CD4-positive, alpha-beta T cell (primary cell): ENCODE measurements around the gene VLDLR. TPM values are rescaled to one million over a fixed set of nuclear protein-coding genes. Genes with fewer than 3 reads are reported as not detected.

Source experiments
- ATAC-seq: fragments of 200-7000 bp; cut with Tn5 transposase; one replicate; pipeline ENCODE4 v1.10.0; 2022; ENCODE audit warnings: mild to moderate bottlenecking; ENCODE audit not compliant: poor library complexity
- CTCF ChIA-PET: fragments of 350-600 bp; sonication (Branson Sonifier 250); formaldehyde crosslinking; loops from one replicate; lab custom pipeline; 2021; ENCODE audit warnings: antibody characterized with exemption, inconsistent platforms; lab: Charles Lee
- POLR2A ChIA-PET: fragments of 350-600 bp; sonication (Branson Sonifier 250); formaldehyde crosslinking; loops from one replicate; lab custom pipeline; 2021; ENCODE audit warnings: antibody characterized with exemption, inconsistent platforms; lab: Charles Lee
- DNase-seq, 14 experiments: peaks; one replicate each; pipeline ENCODE4 v3.0.0-alpha.2; 2013 to 2020; ENCODE audit warnings: mixed read lengths in 2 of 14
- H3K27ac ChIP-seq, 2 donors: one replicate each; pipeline versions ENCODE4 v1.5.1 to v1.7.0; 2013; ENCODE audit warnings: low read length in 2 of 2, low read depth in 1 of 2, mild to moderate bottlenecking in 1 of 2
- H3K27me3 ChIP-seq, 2 experiments: 1 replicate in 1 of 2; 2 replicates in 1 of 2; pipeline versions ENCODE4 v1.6.1 to v1.7.0; 2013; ENCODE audit warnings: low read length in 2 of 2, control low read depth in 1 of 2, mild to moderate bottlenecking in 1 of 2, moderate library complexity in 1 of 2; ENCODE audit not compliant: insufficient read depth in 2 of 2, control insufficient read depth in 1 of 2
- H3K36me3 ChIP-seq: one replicate; pipeline ENCODE4 v1.6.1; 2013; ENCODE audit warnings: low read length, control low read depth; ENCODE audit not compliant: insufficient read depth
- H3K4me1 ChIP-seq: one replicate; pipeline ENCODE4 v1.6.1; 2013; ENCODE audit warnings: low read length, control low read depth; ENCODE audit not compliant: insufficient read depth
- H3K4me3 ChIP-seq: one replicate; pipeline ENCODE4 v1.5.1; 2013; ENCODE audit warnings: mild to moderate bottlenecking, low read length, moderate library complexity
- H3K9me3 ChIP-seq, 2 experiments: 1 replicate in 1 of 2; 2 replicates in 1 of 2; pipeline versions ENCODE4 v1.6.1 to v1.7.0; 2013; ENCODE audit warnings: low read length in 2 of 2, mild to moderate bottlenecking in 2 of 2, control low read depth in 1 of 2, moderate library complexity in 1 of 2; ENCODE audit not compliant: control insufficient read depth in 1 of 2, insufficient read depth in 1 of 2
- H3K27ac Mint-ChIP-seq: one replicate; pipeline ENCODE4 v1.8.0; 2020; ENCODE audit warnings: mixed read lengths
- H3K27me3 Mint-ChIP-seq: one replicate; pipeline ENCODE4 v1.8.0; 2021; ENCODE audit warnings: mixed read lengths
- H3K36me3 Mint-ChIP-seq: one replicate; pipeline ENCODE4 v1.8.0; 2021; ENCODE audit warnings: low read depth, mixed read lengths
- H3K4me1 Mint-ChIP-seq: one replicate; pipeline ENCODE4 v1.8.0; 2021; ENCODE audit warnings: low read depth, mixed read lengths
- H3K4me3 Mint-ChIP-seq: one replicate; pipeline ENCODE4 v1.8.0; 2020; ENCODE audit warnings: mild to moderate bottlenecking, mixed read lengths
- H3K9me3 Mint-ChIP-seq: one replicate; pipeline ENCODE4 v1.8.0; 2020; ENCODE audit warnings: mixed read lengths
- CTCF ChIP-seq: fragments of 200-600 bp; IDR thresholded peaks from one replicate; pipeline ENCODE4 v1.8.0; 2022; ENCODE audit warnings: antibody characterized with exemption, mild to moderate bottlenecking
- intact Hi-C, 2 experiments: fragments of 100-400 bp; cut with DNase I in 1 of 2; cut with micrococcal nuclease in 1 of 2; formaldehyde crosslinking; loops; one replicate each; pipeline versions ENCODE4 v1.15.1 to v1.9.0; 2023 to 2025; cut with DNase I, micrococcal nuclease
- total RNA-seq, 174 experiments: library from RNA in 2 of 174; stranded (reverse) in 2 of 174; gene quantifications; one replicate each; pipeline ENCODE4 v1.2.3 and lab custom pipeline; 2021 to 2026

VLDLR gene
- total RNA-seq, 2 experiments from 2014 or later: 0.08 TPM; not detected in 1

GRCh38 chr9:2666569-2666968 is 45.0 kb downstream of the VLDLR start:
- Histone ChIP-seq H3K27ac (no peak overlapping the region), H3K27me3 (no peaks in the 10 kb centered on the region), H3K9me3 (peaks cover 0 to 4% of the 10 kb centered on the region in 2 experiments), H3K4me1 (no peaks in the 10 kb centered on the region), H3K4me3 (no peak overlapping the region), H3K36me3 (no peaks in the 10 kb centered on the region)
- DNase-seq (no peak), ATAC-seq (no peak)
- Mint-ChIP-seq H3K27ac (no peak overlapping the region), H3K27me3 (no peaks in the 10 kb centered on the region), H3K4me1 (no peaks in the 10 kb centered on the region), H3K9me3 (no peaks in the 10 kb centered on the region), H3K4me3 (no peak overlapping the region), H3K36me3 (no peaks in the 10 kb centered on the region)
- TF ChIP-seq CTCF: no peak
- ChIA-PET POLR2A (no interaction called here), CTCF (no interaction called here)
- intact Hi-C loops: no loop called here

GRCh38 chr9:2673161-2673560 is 51.6 kb downstream of the VLDLR start:
- Mint-ChIP-seq H3K9me3 (no peaks in the 10 kb centered on the region), H3K36me3 (no peaks in the 10 kb centered on the region), H3K4me3 (no peak overlapping the region), H3K27ac (no peak overlapping the region), H3K27me3 (no peaks in the 10 kb centered on the region), H3K4me1 (no peaks in the 10 kb centered on the region)
- Histone ChIP-seq H3K9me3 (no peaks in the 10 kb centered on the region), H3K4me3 (no peak overlapping the region), H3K4me1 (no peaks in the 10 kb centered on the region), H3K27ac (no peak overlapping the region), H3K27me3 (no peaks in the 10 kb centered on the region), H3K36me3 (no peaks in the 10 kb centered on the region)
- ATAC-seq (no peak), DNase-seq (no peak)
- TF ChIP-seq CTCF: no peak
- CTCF ChIA-PET: no interaction called here
- intact Hi-C loops: no loop called here
- POLR2A ChIA-PET: no interaction called here

GRCh38 chr9:2674141-2674824 is 52.7 kb downstream of the VLDLR start:
- Mint-ChIP-seq H3K4me1 (no peaks in the 10 kb centered on the region), H3K4me3 (no peak overlapping the region), H3K36me3 (no peaks in the 10 kb centered on the region), H3K27me3 (no peaks in the 10 kb centered on the region), H3K9me3 (no peaks in the 10 kb centered on the region), H3K27ac (no peak overlapping the region)
- Histone ChIP-seq H3K27me3 (no peaks in the 10 kb centered on the region), H3K36me3 (no peaks in the 10 kb centered on the region), H3K4me1 (no peaks in the 10 kb centered on the region), H3K4me3 (no peak overlapping the region), H3K9me3 (no peaks in the 10 kb centered on the region), H3K27ac (no peak overlapping the region)
- ATAC-seq (no peak), DNase-seq (no peak)
- POLR2A ChIA-PET: no interaction called here
- intact Hi-C loops: no loop called here
- TF ChIP-seq CTCF: no peak
- CTCF ChIA-PET: no interaction called here
